Mesenchymal stem cell (in vitro differentiated cells and primary cell): Measurements from ENCODE around the gene FGD2.
A peak's percentile ranks its signal among the peaks of the same experiment; 100 is the strongest.

ENCODE experiments used
- DNase-seq: peaks from one replicate; pipeline ENCODE4 v3.0.0-alpha.2; 2013
- H2AFZ ChIP-seq: one replicate; pipeline ENCODE4 v1.6.1; 2013; ENCODE audit warnings: low read depth, mild to moderate bottlenecking, control low read depth, inconsistent platforms, low read length, moderate library complexity
- H2AK5ac ChIP-seq: 2 replicates; pipeline ENCODE4 v1.6.1; 2013; ENCODE audit warnings: low read length, moderate library complexity, mild to moderate bottlenecking, inconsistent platforms; ENCODE audit not compliant: severe bottlenecking
- H2BK120ac ChIP-seq: one replicate; pipeline ENCODE4 v1.6.1; 2013; ENCODE audit warnings: low read depth, mild to moderate bottlenecking, inconsistent platforms, low read length, moderate library complexity
- H2BK12ac ChIP-seq, 2 experiments: one replicate each; pipeline ENCODE4 v1.6.1; 2013; ENCODE audit warnings: inconsistent platforms in 2 of 2, low read length in 2 of 2, mild to moderate bottlenecking in 2 of 2, moderate library complexity in 2 of 2, control low read depth in 1 of 2
- H2BK15ac ChIP-seq: one replicate; pipeline ENCODE4 v1.6.1; 2013; ENCODE audit warnings: mild to moderate bottlenecking, low read depth, inconsistent platforms; ENCODE audit not compliant: poor library complexity, severe bottlenecking
- H2BK5ac ChIP-seq: 2 replicates; pipeline ENCODE4 v1.6.1; 2013; ENCODE audit warnings: low read depth, mild to moderate bottlenecking, low read length, control low read depth, inconsistent platforms; ENCODE audit not compliant: poor library complexity, severe bottlenecking
- H3K14ac ChIP-seq, 2 experiments: one replicate each; pipeline ENCODE4 v1.6.1; 2013; ENCODE audit warnings: inconsistent platforms in 2 of 2, low read length in 2 of 2, control low read depth in 1 of 2, mild to moderate bottlenecking in 1 of 2, moderate library complexity in 1 of 2
- H3K18ac ChIP-seq, 2 experiments: one replicate each; pipeline ENCODE4 v1.6.1; 2013; ENCODE audit warnings: inconsistent platforms in 2 of 2, low read length in 2 of 2, control low read depth in 1 of 2, low read depth in 1 of 2, mild to moderate bottlenecking in 1 of 2
- H3K23ac ChIP-seq, 2 experiments: one replicate each; pipeline ENCODE4 v1.6.1; 2013; ENCODE audit warnings: inconsistent platforms in 2 of 2, low read length in 2 of 2, mild to moderate bottlenecking in 2 of 2, moderate library complexity in 2 of 2, control low read depth in 1 of 2
- H3K27ac ChIP-seq: 2 replicates; pipeline ENCODE4 v1.5.1; 2013; ENCODE audit warnings: mild to moderate bottlenecking, moderate library complexity, low read length, control low read depth, inconsistent platforms; ENCODE audit not compliant: poor library complexity, severe bottlenecking
- H3K27me3 ChIP-seq, 2 experiments: 2 replicates each; pipeline versions ENCODE4 v1.6.1 to v1.7.0; 2013; ENCODE audit warnings: low read length in 2 of 2, mild to moderate bottlenecking in 2 of 2, moderate library complexity in 2 of 2, control low read depth in 1 of 2, inconsistent platforms in 1 of 2; ENCODE audit not compliant: control insufficient read depth in 1 of 2, insufficient read depth in 1 of 2
- H3K36me3 ChIP-seq, 2 experiments: 2 replicates each; pipeline versions ENCODE4 v1.6.1 to v1.7.0; 2013; ENCODE audit warnings: low read length in 2 of 2, control low read depth in 1 of 2, inconsistent platforms in 1 of 2, low read depth in 1 of 2, mild to moderate bottlenecking in 1 of 2; ENCODE audit not compliant: insufficient read depth in 2 of 2, control insufficient read depth in 1 of 2
- H3K4ac ChIP-seq, 2 experiments: one replicate each; pipeline ENCODE4 v1.6.1; 2013; ENCODE audit warnings: inconsistent platforms in 2 of 2, low read length in 2 of 2, mild to moderate bottlenecking in 2 of 2, moderate library complexity in 2 of 2, control low read depth in 1 of 2, low read depth in 1 of 2
- H3K4me1 ChIP-seq: 2 replicates; pipeline ENCODE4 v1.6.1; 2013; ENCODE audit warnings: low read depth, low read length, control low read depth; ENCODE audit not compliant: control insufficient read depth, insufficient read depth
- H3K4me2 ChIP-seq: 2 replicates; pipeline ENCODE4 v1.6.1; 2013; ENCODE audit warnings: low read length, mild to moderate bottlenecking, inconsistent platforms; ENCODE audit not compliant: poor library complexity, severe bottlenecking
- H3K4me3 ChIP-seq, 2 experiments: 2 replicates each; pipeline versions ENCODE4 v1.5.1 to v1.7.0; 2013; ENCODE audit warnings: low read length in 2 of 2, mild to moderate bottlenecking in 2 of 2, control low read depth in 1 of 2, low read depth in 1 of 2; ENCODE audit not compliant: insufficient read depth in 1 of 2
- H3K79me1 ChIP-seq: replicated peaks from 2 replicates; pipeline ENCODE4 v1.6.1; 2013; ENCODE audit warnings: mild to moderate bottlenecking, control low read depth, low read length, inconsistent platforms; ENCODE audit not compliant: poor library complexity, severe bottlenecking
- H3K9ac ChIP-seq: 2 replicates; pipeline ENCODE4 v1.7.0; 2013; ENCODE audit warnings: mild to moderate bottlenecking, low read length, moderate library complexity
- H3K9me3 ChIP-seq: 2 replicates; pipeline ENCODE4 v1.7.0; 2013; ENCODE audit warnings: mild to moderate bottlenecking, low read length; ENCODE audit not compliant: control insufficient read depth
- H4K8ac ChIP-seq: one replicate; pipeline ENCODE4 v1.6.1; 2013; ENCODE audit warnings: inconsistent platforms, mild to moderate bottlenecking, low read length, moderate library complexity
- H4K91ac ChIP-seq: one replicate; pipeline ENCODE4 v1.6.1; 2013; ENCODE audit warnings: mild to moderate bottlenecking, low read length, inconsistent platforms
- WGBS: methylation state at CpG from one replicate; pipeline ENCODE4 v1.1.7; 2013; ENCODE audit warnings: mixed read lengths; 5-methylcytosine and 5-hydroxymethylcytosine counted together

FGD2 gene

GRCh38 chr6:37061157-37061804, 55.8 kb downstream of the FGD2 start:
- Histone ChIP-seq H3K79me1 (no peaks in the 10 kb centered on the region), H3K27ac (no peak overlapping the region), H2BK12ac (peak overlapping the region; percentile 86), H4K91ac (peak overlapping the region; percentile 93), H2BK5ac (no peak overlapping the region), H2AFZ (no peak overlapping the region), H2BK15ac (no peak overlapping the region), H3K14ac (peak overlapping the region in 1 of 2 experiments; percentile 94), H3K9ac (no peak overlapping the region), H2AK5ac (peak overlapping the region; percentile 93), H3K18ac (peak overlapping the region; percentile 68 to 80), H3K27me3 (no peaks in the 10 kb centered on the region), H2BK120ac (no peak overlapping the region), H3K4me1 (peaks cover 17% of the 10 kb centered on the region), H3K9me3 (no peaks in the 10 kb centered on the region), H4K8ac (peak overlapping the region; percentile 82), H3K23ac (no peak overlapping the region), H3K4ac (peak overlapping the region in 1 of 2 experiments; percentile 13), H3K4me2 (no peak overlapping the region), H3K36me3 (no peaks in the 10 kb centered on the region), H3K4me3 (no peak overlapping the region)
- WGBS, result 93% methylated on average over 10 of the region's 11 CpGs
- no peak for DNase-seq

- DNase-seq, result no peak
- no peak overlapping the region for H2BK12ac ChIP-seq
- H4K91ac ChIP-seq, result no peak overlapping the region
- H4K8ac ChIP-seq, result no peak overlapping the region
- H3K4ac ChIP-seq, result no peak overlapping the region
- H3K4me3 ChIP-seq, result no peak overlapping the region
- H3K14ac ChIP-seq, result no peak overlapping the region
- peak overlapping the region; percentile 33 for H2AK5ac ChIP-seq
- H3K27me3 ChIP-seq, result no peaks in the 10 kb centered on the region
- H3K4me1 ChIP-seq, result peaks cover 14% of the 10 kb centered on the region
- H3K36me3 ChIP-seq, result no peaks in the 10 kb centered on the region
- no peaks in the 10 kb centered on the region for H3K9me3 ChIP-seq
- no peak overlapping the region for H3K4me2 ChIP-seq
- H3K18ac ChIP-seq, result no peak overlapping the region
- H2BK15ac ChIP-seq, result no peak overlapping the region
- WGBS, result 94% methylated on average over 3 of the region's 6 CpGs
- no peak overlapping the region for H3K27ac ChIP-seq
- H3K9ac ChIP-seq, result no peak overlapping the region
- no peaks in the 10 kb centered on the region for H3K79me1 ChIP-seq
- peak overlapping the region; percentile 5 for H2BK120ac ChIP-seq
- no peak overlapping the region for H2AFZ ChIP-seq
- no peak overlapping the region for H2BK5ac ChIP-seq
- H3K23ac ChIP-seq, result no peak overlapping the region
Observed at GRCh38 chr6:37062424-37062823, 57.0 kb downstream of the FGD2 start.

DNA sequence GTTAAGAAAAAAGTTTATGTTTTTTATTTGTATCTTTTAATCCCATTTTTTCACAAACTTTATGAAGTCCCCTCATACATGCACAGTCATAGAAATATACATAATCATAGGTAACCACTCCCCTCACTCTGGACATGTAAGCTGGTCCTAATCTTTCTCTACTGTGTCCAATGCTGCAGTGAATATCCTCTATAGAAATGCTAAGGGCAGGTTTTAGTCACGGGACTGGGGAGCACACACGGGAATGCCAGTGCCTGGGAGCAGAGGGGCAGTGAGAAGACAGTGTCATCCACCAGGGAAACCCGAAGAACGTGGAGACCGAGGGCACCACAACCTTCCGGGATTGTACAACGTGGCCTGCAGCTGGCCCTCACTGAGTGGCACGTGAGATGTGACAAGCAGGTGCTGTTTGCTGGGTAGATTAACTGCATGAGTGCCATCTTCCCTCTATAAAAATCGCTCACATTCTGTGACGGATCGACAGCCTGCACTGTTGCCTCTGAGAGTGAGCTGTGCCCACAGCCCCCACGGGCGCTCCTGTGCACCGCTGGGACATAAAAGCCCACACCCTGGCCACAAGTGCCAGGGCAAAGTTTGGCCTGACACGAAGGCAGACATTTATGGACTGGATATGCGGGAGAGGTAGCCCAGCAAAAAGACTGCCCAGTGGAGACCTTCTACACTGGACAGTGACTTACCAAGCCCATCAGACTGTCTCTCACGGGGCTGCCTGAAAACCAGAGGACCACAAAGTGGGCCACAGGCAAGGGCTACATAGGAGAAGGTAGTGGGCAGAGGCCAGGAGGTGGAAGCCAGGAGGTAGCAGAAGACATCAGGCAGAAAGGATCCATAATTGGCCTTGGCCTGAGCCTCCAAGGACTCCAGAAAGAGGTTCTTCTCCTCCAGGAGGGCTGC, 63.2 kb downstream of the FGD2 start:
- H2BK120ac ChIP-seq, result no peak overlapping the region
- H2AK5ac ChIP-seq, result no peak overlapping the region
- 94% methylated on average over 17 of the region's 17 CpGs for WGBS
- no peaks in the 10 kb centered on the region for H3K27me3 ChIP-seq
- H4K8ac ChIP-seq, result no peak overlapping the region
- H3K23ac ChIP-seq, result no peak overlapping the region
- no peak overlapping the region for H2BK15ac ChIP-seq
- H3K9me3 ChIP-seq, result no peaks in the 10 kb centered on the region
- no peak for DNase-seq
- H3K18ac ChIP-seq, result peak overlapping the region in 1 of 2 experiments; percentile 59
- H3K9ac ChIP-seq, result no peak overlapping the region
- H3K36me3 ChIP-seq, result no peaks in the 10 kb centered on the region
- H3K4ac ChIP-seq, result peak overlapping the region in 1 of 2 experiments; percentile 17
- no peak overlapping the region for H2BK5ac ChIP-seq
- no peaks in the 10 kb centered on the region for H3K79me1 ChIP-seq
- H2BK12ac ChIP-seq, result no peak overlapping the region
- no peak overlapping the region for H3K4me2 ChIP-seq
- H3K4me1 ChIP-seq, result peaks cover 8% of the 10 kb centered on the region
- H4K91ac ChIP-seq, result peak overlapping the region; percentile 68
- H3K4me3 ChIP-seq, result no peak overlapping the region
- no peak overlapping the region for H3K27ac ChIP-seq
- no peak overlapping the region for H3K14ac ChIP-seq
- H2AFZ ChIP-seq, result no peak overlapping the region

- Histone ChIP-seq H3K27me3 (no peaks in the 10 kb centered on the region), H3K27ac (no peak overlapping the region), H3K79me1 (no peaks in the 10 kb centered on the region), H2AK5ac (no peak overlapping the region), H2BK120ac (no peak overlapping the region), H2BK15ac (no peak overlapping the region), H4K8ac (no peak overlapping the region), H3K9ac (no peak overlapping the region), H3K4me3 (no peak overlapping the region), H3K4ac (no peak overlapping the region), H2BK12ac (no peak overlapping the region), H3K9me3 (no peaks in the 10 kb centered on the region), H4K91ac (no peak overlapping the region), H3K18ac (no peak overlapping the region), H2BK5ac (no peak overlapping the region), H2AFZ (no peak overlapping the region), H3K23ac (no peak overlapping the region), H3K4me2 (no peak overlapping the region), H3K36me3 (no peaks in the 10 kb centered on the region), H3K14ac (no peak overlapping the region), H3K4me1 (peaks cover 8% of the 10 kb centered on the region)
- DNase-seq, result no peak
- WGBS, result 87% methylated on average over 5 of the region's 5 CpGs
Observed at GRCh38 chr6:37069639-37070038, 64.2 kb downstream of the FGD2 start.
